AG04450 (cell line): ENCODE data around the gene ITGA11. TPM values are rescaled to one million over a fixed set of nuclear protein-coding genes. Genes with fewer than 3 reads are reported as not detected.

Source experiments
- CTCF ChIA-PET: fragments of 300-600, 350-600 bp; formaldehyde crosslinking; extraction: SDS; loops from one replicate; lab custom pipeline; 2022; ENCODE audit warnings: antibody characterized with exemption, inconsistent platforms; lab: Charles Lee
- POLR2A ChIA-PET: fragments of 350-600 bp; formaldehyde crosslinking; extraction: SDS; loops from one replicate; lab custom pipeline; 2021; ENCODE audit warnings: antibody characterized with exemption, inconsistent platforms; lab: Yijun Ruan, JAX
- DNase-seq: peaks from one replicate; pipeline ENCODE4 v3.0.0-alpha.2; 2011; ENCODE audit warnings: low read depth, low spot score
- H3K27ac ChIP-seq: one replicate; pipeline ENCODE4 v1.5.1; 2012; ENCODE audit warnings: low read depth, low read length, control low read depth
- H3K27me3 ChIP-seq: one replicate; pipeline ENCODE4 v1.6.0; 2012; ENCODE audit warnings: low read length; ENCODE audit not compliant: control insufficient read depth, insufficient read depth
- H3K4me3 ChIP-seq: 2 replicates; pipeline ENCODE4 v1.5.1; 2011; ENCODE audit warnings: mild to moderate bottlenecking, low read depth, low read length, control low read depth
- H3K9me3 ChIP-seq: 2 replicates; pipeline ENCODE4 v1.5.1; 2012; ENCODE audit warnings: low read length; ENCODE audit not compliant: control insufficient read depth, insufficient read depth
- CTCF ChIP-seq: IDR thresholded peaks from 2 replicates; pipeline ENCODE4 v1.5.1; 2011; ENCODE audit warnings: low read depth, low read length, control low read depth, inconsistent platforms
- polyA plus RNA-seq: library from polyadenylated mRNA; depleted of rRNA; stranded (reverse); fragments of >200 nt; gene quantifications from 2 replicates; pipeline ENCODE4 v1.2.3, GENCODE V29; 2011

Gene ITGA11
- polyA plus RNA-seq, 1 experiment: 24.0 TPM

- Histone ChIP-seq H3K4me3 (no peak overlapping the region), H3K27me3 (no peaks in the 10 kb centered on the region), H3K27ac (no peak overlapping the region), H3K9me3 (no peaks in the 10 kb centered on the region)
- ChIA-PET POLR2A (no interaction called here), CTCF (no interaction called here)
- DNase-seq: no peak
- no peak for TF ChIP-seq CTCF
Observed at GRCh38 chr15:68415501-68416157, 16.3 kb downstream of the ITGA11 start.

DNA sequence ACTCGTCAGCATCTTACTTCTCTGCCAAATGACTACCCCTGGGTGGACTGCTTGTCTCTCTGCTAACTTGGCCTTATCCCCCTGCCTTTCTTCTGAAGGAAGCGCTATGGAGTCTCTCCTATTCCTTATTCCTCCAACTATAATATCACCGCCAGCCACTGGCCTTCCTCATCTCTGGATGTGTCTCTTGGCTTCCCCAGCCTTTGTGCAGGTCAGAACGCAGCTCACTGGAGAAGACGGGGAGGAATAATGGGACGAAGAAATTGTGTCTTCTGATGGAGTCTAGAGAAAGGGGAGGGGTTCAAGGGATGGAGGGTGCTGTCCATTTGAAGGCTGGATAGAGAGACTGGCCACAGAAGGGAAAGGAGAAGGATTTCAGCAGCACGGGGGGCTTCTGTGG, 16.9 kb downstream of the ITGA11 start:
- ChIA-PET POLR2A (no interaction called here), CTCF (no interaction called here)
- no peak for DNase-seq
- Histone ChIP-seq H3K27me3 (no peaks in the 10 kb centered on the region), H3K9me3 (no peaks in the 10 kb centered on the region), H3K27ac (no peak overlapping the region), H3K4me3 (no peak overlapping the region)
- no peak for TF ChIP-seq CTCF

DNA sequence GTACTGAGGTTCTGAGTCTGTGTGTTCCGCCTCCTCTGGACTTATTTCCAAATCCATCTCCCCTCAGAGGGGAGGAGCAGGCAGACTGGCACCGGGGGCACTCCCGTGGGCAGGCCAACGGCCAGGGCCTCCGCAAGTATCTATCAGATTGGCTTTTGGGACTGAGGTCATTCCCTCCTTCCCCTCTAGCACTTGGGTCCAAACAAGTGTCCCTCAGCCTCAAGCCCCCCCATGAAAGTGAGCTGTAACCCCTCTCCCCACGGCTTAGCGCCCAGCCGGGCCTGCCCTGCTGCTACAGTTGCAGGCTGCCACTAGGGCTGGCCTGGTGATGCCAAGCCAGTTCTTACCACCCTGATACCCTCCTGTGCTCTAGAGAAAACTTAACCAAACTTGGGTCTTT, 17.4 kb downstream of the ITGA11 start:
- H3K4me3 ChIP-seq: no peak overlapping the region
- no peak for TF ChIP-seq CTCF
- POLR2A ChIA-PET: no interaction called here

GRCh38 chr15:68414206-68414555, 17.8 kb downstream of the ITGA11 start:
- DNase-seq: no peak
- Histone ChIP-seq H3K4me3 (no peak overlapping the region), H3K27ac (no peak overlapping the region), H3K9me3 (no peaks in the 10 kb centered on the region), H3K27me3 (no peaks in the 10 kb centered on the region)
- no peak for TF ChIP-seq CTCF
- ChIA-PET CTCF (no interaction called here), POLR2A (no interaction called here)

More for the DNA sequence above, 17.4 kb downstream of the ITGA11 start:
- CTCF ChIA-PET: no interaction called here
- H3K27me3 ChIP-seq: no peaks in the 10 kb centered on the region
- no peak overlapping the region for H3K27ac ChIP-seq
- no peaks in the 10 kb centered on the region for H3K9me3 ChIP-seq
- DNase-seq: no peak

DNA sequence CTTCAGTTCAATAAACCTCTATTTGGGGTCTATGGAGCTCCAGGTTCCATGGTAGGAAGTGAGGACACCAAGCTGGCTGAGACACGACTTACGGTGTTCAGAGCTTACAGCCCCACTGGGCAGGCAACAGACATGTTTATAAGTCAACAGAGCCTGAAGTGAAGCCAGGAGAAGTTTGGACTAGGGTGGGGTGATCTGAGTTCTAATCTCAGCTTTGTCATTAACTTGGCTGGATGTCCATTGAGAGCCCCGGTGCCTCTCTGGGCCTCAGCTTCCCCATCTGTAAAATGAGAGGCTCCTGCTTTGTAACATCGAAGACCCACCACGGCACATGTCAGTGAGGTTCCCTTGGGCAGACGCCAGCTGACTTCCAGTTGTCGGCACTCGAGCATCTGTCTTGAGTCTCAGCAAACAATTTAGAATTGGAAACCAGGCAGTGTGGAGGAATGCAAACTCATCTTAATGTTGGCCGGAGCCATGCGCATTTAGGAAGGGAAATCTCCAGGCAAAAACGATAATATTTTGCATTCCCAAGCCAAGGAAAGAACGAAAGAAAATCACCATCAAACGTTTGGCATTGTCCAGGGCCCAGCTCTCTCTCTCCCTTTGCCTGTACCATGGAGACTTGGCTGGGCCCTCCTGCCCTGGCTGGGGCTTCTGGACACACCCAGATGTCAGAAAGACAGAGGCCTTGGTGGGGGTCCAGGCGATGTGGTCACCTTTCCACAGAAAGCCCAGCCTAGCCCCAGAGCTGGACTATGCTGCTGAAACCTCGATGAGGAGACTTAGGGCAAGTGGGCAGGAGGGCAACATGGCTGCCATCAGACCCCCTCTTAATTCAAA, 18.4 kb downstream of the ITGA11 start:
- DNase-seq: no peak
- ChIA-PET POLR2A (no interaction called here), CTCF (interaction anchor here (1.1 to 1.2 kb wide), 2 partner anchors 30 to 107 kb away, joined by 4 to 16 read pairs; no protein-coding TSS in a partner anchor)
- Histone ChIP-seq H3K4me3 (no peak overlapping the region), H3K9me3 (no peaks in the 10 kb centered on the region), H3K27ac (no peak overlapping the region), H3K27me3 (no peaks in the 10 kb centered on the region)
- TF ChIP-seq CTCF: no peak
